Panc1 (cell line): Measurements from ENCODE around the gene STUB1. TPM values are rescaled to one million over a fixed set of nuclear protein-coding genes. Genes with fewer than 3 reads are reported as not detected.

Source experiments
- ATAC-seq: fragments of 200-7000 bp; cut with Tn5 transposase; 2 replicates; pipeline ENCODE4 v1.9.1; 2020; ENCODE audit warnings: mild to moderate bottlenecking, moderate library complexity
- BruUV-seq: library from RNA; stranded (reverse); fragments of 400-500 nt; replicated peaks from 2 replicates; lab custom pipeline; 2021; lab: Mats Ljungman, UMichigan
- CTCF ChIA-PET: fragments of 300-600 bp; sonication (Branson Sonifier 250); formaldehyde crosslinking; loops from one replicate; lab custom pipeline; 2022; ENCODE audit warnings: antibody characterized with exemption; lab: Charles Lee
- POLR2A ChIA-PET: fragments of 300-600 bp; sonication (Branson Sonifier 250); formaldehyde crosslinking; loops from one replicate; lab custom pipeline; 2022; ENCODE audit warnings: antibody characterized with exemption; lab: Charles Lee
- DNase-seq: peaks from one replicate; pipeline ENCODE4 v3.0.0-alpha.2; 2010; ENCODE audit warnings: low read depth, low spot score
- H3K27ac ChIP-seq: 2 replicates; pipeline ENCODE4 v1.5.1; 2011; ENCODE audit warnings: mild to moderate bottlenecking, low read length, inconsistent platforms
- H3K27me3 ChIP-seq: fragments of 200-500 bp; sonication (Bioruptor generic); 2 replicates; pipeline ENCODE4 v1.6.0; 2014; ENCODE audit warnings: low read length, inconsistent platforms; ENCODE audit not compliant: control insufficient read depth, insufficient read depth
- H3K36me3 ChIP-seq: fragments of 200-500 bp; sonication (Bioruptor generic); 2 replicates; pipeline ENCODE4 v1.5.1; 2014; ENCODE audit warnings: inconsistent platforms, mild to moderate bottlenecking, low read length, moderate library complexity; ENCODE audit not compliant: control insufficient read depth, insufficient read depth
- H3K4me1 ChIP-seq: 2 replicates; pipeline ENCODE4 v1.5.1; 2011; ENCODE audit warnings: inconsistent platforms, mild to moderate bottlenecking, low read length, moderate library complexity; ENCODE audit not compliant: control insufficient read depth, insufficient read depth
- H3K4me3 ChIP-seq, 2 experiments: 2 replicates each; pipeline ENCODE4 v1.5.1; 2011 to 2012; ENCODE audit warnings: low read depth in 2 of 2, low read length in 2 of 2, mild to moderate bottlenecking in 2 of 2, inconsistent platforms in 1 of 2, moderate library complexity in 1 of 2
- H3K9me3 ChIP-seq: fragments of 200-500 bp; sonication (Bioruptor generic); 2 replicates; pipeline ENCODE4 v1.5.1; 2014; ENCODE audit warnings: low read depth, mild to moderate bottlenecking, inconsistent platforms, low read length, moderate library complexity; ENCODE audit not compliant: control insufficient read depth, insufficient read depth
- CTCF ChIP-seq: fragments of 450-650 bp; IDR thresholded peaks from 2 replicates; pipeline ENCODE4 v1.5.1; 2017; ENCODE audit warnings: mild to moderate bottlenecking
- POLR2AphosphoS5 ChIP-seq: IDR thresholded peaks from 2 replicates; pipeline ENCODE4 v1.6.1; 2012; ENCODE audit warnings: mild to moderate bottlenecking, low read depth, low read length, moderate library complexity
- SIN3A ChIP-seq: IDR thresholded peaks from 2 replicates; pipeline ENCODE4 v1.6.1; 2012; ENCODE audit warnings: low read depth, mild to moderate bottlenecking, low read length, moderate library complexity, borderline replicate concordance; ENCODE audit not compliant: insufficient read depth
- TCF7L2 ChIP-seq: IDR thresholded peaks from 2 replicates; pipeline ENCODE4 v1.6.1; 2011; ENCODE audit warnings: mild to moderate bottlenecking, low read depth, low read length, inconsistent platforms
- in situ Hi-C: cut with HindIII; loops from 2 replicates; pipeline ENCODE4 v1.10.0; 2016; ENCODE audit warnings: low sequenced_read_pairs, low pct_unique_long_range_greater_than_20kb
- intact Hi-C: fragments of 100-400 bp; cut with micrococcal nuclease; formaldehyde crosslinking; loops from one replicate; pipeline ENCODE4 v1.10.0; 2022; ENCODE audit not compliant: unreplicated experiment
- total RNA-seq: library from RNA; stranded (reverse); gene quantifications from one replicate; pipeline ENCODE4 v1.2.1, GENCODE V29; 2021; ENCODE audit not compliant: unreplicated experiment
- TF ChIP-seq, protein P1 (sequence below), 2 experiments: IDR thresholded peaks; 2 replicates each; pipeline ENCODE4 v1.6.1; 2011 to 2012; ENCODE audit warnings: low read depth in 2 of 2, control low read depth in 1 of 2, low read length in 1 of 2, mild to moderate bottlenecking in 1 of 2, moderate library complexity in 1 of 2; ENCODE audit not compliant: insufficient read depth in 1 of 2

The STUB1 gene
- total RNA-seq, 1 experiment from 2014 or later = 217 TPM

- no peak for TF ChIP-seq TCF7L2
- no peak for TF ChIP-seq CTCF
- TF ChIP-seq POLR2AphosphoS5 = no peak
- TF ChIP-seq SIN3A = no peak
- TF ChIP-seq, protein P1, sequence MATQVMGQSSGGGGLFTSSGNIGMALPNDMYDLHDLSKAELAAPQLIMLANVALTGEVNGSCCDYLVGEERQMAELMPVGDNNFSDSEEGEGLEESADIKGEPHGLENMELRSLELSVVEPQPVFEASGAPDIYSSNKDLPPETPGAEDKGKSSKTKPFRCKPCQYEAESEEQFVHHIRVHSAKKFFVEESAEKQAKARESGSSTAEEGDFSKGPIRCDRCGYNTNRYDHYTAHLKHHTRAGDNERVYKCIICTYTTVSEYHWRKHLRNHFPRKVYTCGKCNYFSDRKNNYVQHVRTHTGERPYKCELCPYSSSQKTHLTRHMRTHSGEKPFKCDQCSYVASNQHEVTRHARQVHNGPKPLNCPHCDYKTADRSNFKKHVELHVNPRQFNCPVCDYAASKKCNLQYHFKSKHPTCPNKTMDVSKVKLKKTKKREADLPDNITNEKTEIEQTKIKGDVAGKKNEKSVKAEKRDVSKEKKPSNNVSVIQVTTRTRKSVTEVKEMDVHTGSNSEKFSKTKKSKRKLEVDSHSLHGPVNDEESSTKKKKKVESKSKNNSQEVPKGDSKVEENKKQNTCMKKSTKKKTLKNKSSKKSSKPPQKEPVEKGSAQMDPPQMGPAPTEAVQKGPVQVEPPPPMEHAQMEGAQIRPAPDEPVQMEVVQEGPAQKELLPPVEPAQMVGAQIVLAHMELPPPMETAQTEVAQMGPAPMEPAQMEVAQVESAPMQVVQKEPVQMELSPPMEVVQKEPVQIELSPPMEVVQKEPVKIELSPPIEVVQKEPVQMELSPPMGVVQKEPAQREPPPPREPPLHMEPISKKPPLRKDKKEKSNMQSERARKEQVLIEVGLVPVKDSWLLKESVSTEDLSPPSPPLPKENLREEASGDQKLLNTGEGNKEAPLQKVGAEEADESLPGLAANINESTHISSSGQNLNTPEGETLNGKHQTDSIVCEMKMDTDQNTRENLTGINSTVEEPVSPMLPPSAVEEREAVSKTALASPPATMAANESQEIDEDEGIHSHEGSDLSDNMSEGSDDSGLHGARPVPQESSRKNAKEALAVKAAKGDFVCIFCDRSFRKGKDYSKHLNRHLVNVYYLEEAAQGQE (IDR thresholded peaks at IDR 0.05; ENCODE audit: insufficient read depth in 1 of 2, low read depth in 2 of 2, low read length in 1 of 2) = no peak
- no peaks in the 10 kb centered on the region for H3K27me3 ChIP-seq
- peak overlapping the region; percentile 91 for H3K27ac ChIP-seq
- POLR2A ChIA-PET = no interaction called here
- intact Hi-C loops = no loop called here
- in situ Hi-C loops = no loop called here
- H3K9me3 ChIP-seq = no peaks in the 10 kb centered on the region
- H3K4me3 ChIP-seq = peak overlapping the region; percentile 64 to 75
- CTCF ChIA-PET = no interaction called here
- ATAC-seq = no peak
- no peaks in the 10 kb centered on the region for H3K36me3 ChIP-seq
- H3K4me1 ChIP-seq = peaks cover 57% of the 10 kb centered on the region
- no TSS peak for BruUV-seq
- no peak for DNase-seq
These were observed 37.2 kb upstream of the STUB1 start for GRCh38 chr16:643050-643368.

GRCh38 chr16:644556-644955 is 35.7 kb upstream of the STUB1 start:
- no TSS peak for BruUV-seq
- CTCF ChIA-PET = no interaction called here
- ATAC-seq (no peak), DNase-seq (no peak)
- in situ Hi-C loops = no loop called here
- Histone ChIP-seq H3K4me1 (peaks cover 51% of the 10 kb centered on the region), H3K9me3 (no peaks in the 10 kb centered on the region), H3K4me3 (no peak overlapping the region), H3K27ac (peak overlapping the region; percentile 25; the same call in 1 of the 2 replicates), H3K36me3 (no peaks in the 10 kb centered on the region), H3K27me3 (no peaks in the 10 kb centered on the region)
- intact Hi-C loops = no loop called here
- TF ChIP-seq CTCF = no peak
- no peak for TF ChIP-seq POLR2AphosphoS5
- no peak for TF ChIP-seq SIN3A
- TF ChIP-seq TCF7L2 = no peak
- TF ChIP-seq, protein P1 (IDR thresholded peaks at IDR 0.05; ENCODE audit: insufficient read depth in 1 of 2, low read depth in 2 of 2, low read length in 1 of 2) = no peak
- POLR2A ChIA-PET = no interaction called here
